GM21515 (cell line): ENCODE data around the gene SERP2.

ENCODE experiments used
- ATAC-seq: cut with Tn5 transposase; IDR thresholded peaks from one replicate; pipeline ENCODE4 v1.9.1; 2021; ENCODE audit not compliant: unreplicated experiment

Gene SERP2

GRCh38 chr13:44354884-44355283 is 18.7 kb upstream of the SERP2 start:
- ATAC-seq: no peak

- ATAC-seq: no peak
These were observed 18.0 kb upstream of the SERP2 start for GRCh38 chr13:44355621-44356020.

GRCh38 chr13:44359983-44360375 is 13.6 kb upstream of the SERP2 start:
- no peak for ATAC-seq

- ATAC-seq: no peak
These were observed 11.1 kb upstream of the SERP2 start for GRCh38 chr13:44362394-44363040.

- no peak for ATAC-seq
These were observed 9.8 kb upstream of the SERP2 start for GRCh38 chr13:44363631-44364344.

- ATAC-seq: no peak
These were observed 9.2 kb upstream of the SERP2 start for GRCh38 chr13:44364345-44365000.

GRCh38 chr13:44365008-44365407 is 8.6 kb upstream of the SERP2 start:
- no peak for ATAC-seq

GRCh38 chr13:44365899-44366298 is 7.7 kb upstream of the SERP2 start:
- no peak for ATAC-seq

- no peak for ATAC-seq
These were observed 5.5 kb upstream of the SERP2 start for GRCh38 chr13:44368062-44368591.

- no peak for ATAC-seq
These were observed 4.8 kb upstream of the SERP2 start for GRCh38 chr13:44368599-44369368.

GRCh38 chr13:44371421-44371820 is 2.2 kb upstream of the SERP2 start:
- ATAC-seq: no peak

- ATAC-seq: no peak
These were observed 400 bp upstream of the SERP2 start for GRCh38 chr13:44373247-44373600.

- no peak for ATAC-seq
These were observed 706 bp downstream of the SERP2 start for GRCh38 chr13:44374348-44374712.

GRCh38 chr13:44378277-44378676 is 4.7 kb downstream of the SERP2 start:
- no peak for ATAC-seq

GRCh38 chr13:44379885-44380284 is 6.3 kb downstream of the SERP2 start:
- no peak for ATAC-seq

GRCh38 chr13:44380404-44381165 is 7.0 kb downstream of the SERP2 start:
- ATAC-seq: no peak

- ATAC-seq: no peak
These were observed 9.1 kb downstream of the SERP2 start for GRCh38 chr13:44382635-44383145.

GRCh38 chr13:44383945-44384344 is 10.3 kb downstream of the SERP2 start:
- ATAC-seq: no peak

GRCh38 chr13:44384778-44385177 is 11.2 kb downstream of the SERP2 start:
- no peak for ATAC-seq

GRCh38 chr13:44385401-44385800 is 11.8 kb downstream of the SERP2 start:
- ATAC-seq: no peak
